Measurements from ENCODE around the gene HOXB5.

- TF ChIP-seq RARB (CRISPR knock-in tag; IDR thresholded peaks at IDR 0.05) (no peak), ZNF8 (CRISPR knock-in tag; IDR thresholded peaks at IDR 0.05) (no peak), GLIS3 (CRISPR knock-in tag; IDR thresholded peaks at IDR 0.05) (no peak), ZC3H10 (CRISPR knock-in tag; IDR thresholded peaks at IDR 0.05) (no peak), ZNF70 (CRISPR knock-in tag; IDR thresholded peaks at IDR 0.05) (no peak), OSR1 (CRISPR knock-in tag; IDR thresholded peaks at IDR 0.05) (no peak), ESRRG (CRISPR knock-in tag; IDR thresholded peaks at IDR 0.05) (no peak), CREB5 (CRISPR knock-in tag; IDR thresholded peaks at IDR 0.05; ENCODE audit: low read depth) (no peak), CSRNP3 (CRISPR knock-in tag; IDR thresholded peaks at IDR 0.05) (no peak), ZFP30 (CRISPR knock-in tag; IDR thresholded peaks at IDR 0.05) (no peak), PATZ1 (CRISPR knock-in tag; IDR thresholded peaks at IDR 0.05; ENCODE audit: borderline replicate concordance) (no peak), BACH2 (CRISPR knock-in tag; IDR thresholded peaks at IDR 0.05; ENCODE audit: borderline replicate concordance) (no peak), ARNTL (CRISPR knock-in tag; IDR thresholded peaks at IDR 0.05; ENCODE audit: borderline replicate concordance, low read depth) (no peak)
Observed at GRCh38 chr17:48601207-48601538, 7.6 kb upstream of the HOXB5 start.
